GM21390 (cell line): Measurements from ENCODE around the gene KCTD6.

ENCODE experiments used
- ATAC-seq: cut with Tn5 transposase; IDR thresholded peaks from one replicate; pipeline ENCODE4 v1.9.1; 2021; ENCODE audit not compliant: unreplicated experiment

KCTD6 gene

DNA sequence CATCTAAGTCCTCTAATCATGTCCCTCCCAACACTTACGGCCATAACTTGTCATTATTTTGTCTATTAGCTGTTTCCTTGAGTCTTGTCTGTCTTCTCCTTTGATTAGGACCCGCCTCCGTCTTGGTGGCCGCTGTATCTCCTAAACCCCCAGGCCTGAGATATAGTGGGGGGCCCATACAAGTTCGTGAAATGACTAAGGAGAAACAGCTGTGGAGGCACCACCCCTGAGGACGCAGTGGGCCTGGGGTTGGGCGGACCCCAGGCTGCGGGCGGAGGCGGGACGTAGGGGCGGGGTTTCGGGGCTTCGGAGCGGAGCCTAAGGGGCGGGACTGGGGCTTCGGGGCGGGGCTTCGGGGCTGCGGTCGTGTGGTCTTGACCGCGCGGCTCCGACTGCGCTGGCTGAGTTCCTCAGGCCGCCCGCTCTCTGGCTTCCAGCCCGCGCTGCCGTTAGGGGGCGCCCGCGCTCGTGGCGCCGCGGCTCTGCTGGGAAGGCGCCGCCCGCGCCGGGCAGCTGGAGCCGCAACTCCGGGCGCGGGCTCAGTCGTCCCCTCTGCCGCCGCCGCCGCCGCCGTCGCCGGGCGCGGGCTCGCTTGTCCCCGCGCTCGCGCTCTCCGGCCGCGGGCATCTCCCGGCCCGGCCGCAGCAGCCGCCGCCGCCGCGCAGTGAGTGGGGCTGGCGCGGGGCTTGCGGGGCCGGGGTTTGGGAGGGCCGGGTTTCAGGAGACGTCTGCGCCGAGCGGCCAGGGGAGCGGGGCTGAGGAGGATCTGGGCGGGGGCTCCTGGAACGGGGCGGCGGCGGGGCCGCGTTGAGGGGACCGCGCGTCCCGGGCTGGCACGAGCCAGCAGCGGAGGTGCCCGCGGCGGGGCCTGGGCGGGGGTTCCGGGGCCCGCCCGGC, at the start of gene KCTD6:
Gene KCTD6 (plus strand): TSS at position 591 of the 897 bp plus-strand sequence. CDS start 6,660 bp downstream, outside the sequence.
- peak; percentile 94 for ATAC-seq

GRCh38 chr3:58452176-58452575, 39.7 kb upstream of the KCTD6 start:
- no peak for ATAC-seq

DNA sequence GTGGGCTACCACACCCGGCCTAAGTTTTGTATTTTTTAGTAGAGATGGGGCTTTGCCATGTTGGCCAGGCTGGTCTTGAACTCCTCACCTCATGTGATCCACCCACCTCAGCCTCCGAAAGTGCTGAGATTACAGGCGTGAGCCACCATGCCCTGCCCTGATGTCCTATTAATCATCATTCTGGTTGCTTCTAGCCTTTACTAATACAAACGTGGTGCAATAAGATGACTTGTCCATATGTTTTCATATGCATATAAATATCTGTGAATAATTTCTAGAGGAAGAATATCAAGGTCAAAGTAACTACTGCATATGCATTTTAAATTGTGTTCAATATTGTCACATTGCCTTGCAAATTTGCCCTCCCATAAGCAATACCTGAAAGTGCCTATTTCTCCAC, 32.7 kb upstream of the KCTD6 start:
- no peak for ATAC-seq

- no peak for ATAC-seq
Observed at GRCh38 chr3:58462829-58463180, 29.1 kb upstream of the KCTD6 start.

GRCh38 chr3:58463181-58463941, 28.5 kb upstream of the KCTD6 start:
- peak; percentile 90 for ATAC-seq

DNA sequence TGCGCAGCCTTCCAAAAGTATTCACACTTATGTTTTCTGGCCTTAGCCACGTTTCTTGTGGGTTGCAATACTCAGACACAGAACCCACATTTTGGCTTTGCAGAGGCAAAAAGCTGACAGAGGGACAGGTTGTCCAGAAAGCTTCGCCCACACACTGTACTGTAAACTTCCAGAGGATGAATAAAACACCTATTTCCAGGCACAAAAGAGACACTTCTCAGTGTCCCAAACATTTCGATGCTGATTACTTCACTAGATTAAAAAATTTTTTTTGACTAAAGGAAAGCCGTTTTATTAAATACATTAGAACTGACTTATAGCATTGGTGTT, 28.0 kb upstream of the KCTD6 start:
- no peak for ATAC-seq

- ATAC-seq: no peak
Observed at GRCh38 chr3:58464866-58465265, 27.0 kb upstream of the KCTD6 start.

GRCh38 chr3:58466899-58467563, 24.9 kb upstream of the KCTD6 start:
- ATAC-seq: no peak

DNA sequence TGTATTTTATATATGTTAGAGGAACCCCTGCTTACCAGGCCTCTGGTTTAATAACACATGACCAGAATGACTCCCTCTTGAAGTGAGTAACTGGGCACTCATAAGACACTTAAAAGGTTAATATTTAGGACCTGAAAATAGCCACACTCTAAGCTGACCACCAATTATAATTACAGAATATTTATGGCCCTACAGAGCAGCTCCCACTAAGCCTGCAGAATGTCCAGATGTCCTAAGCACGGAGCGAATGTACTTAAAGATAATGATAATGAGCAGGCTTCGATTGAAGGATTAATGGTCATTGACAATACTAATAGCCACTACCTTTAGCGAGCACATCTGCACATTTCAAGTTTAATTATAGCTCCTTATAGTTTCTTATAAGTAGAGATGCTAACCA, 22.8 kb upstream of the KCTD6 start:
- no peak for ATAC-seq

DNA sequence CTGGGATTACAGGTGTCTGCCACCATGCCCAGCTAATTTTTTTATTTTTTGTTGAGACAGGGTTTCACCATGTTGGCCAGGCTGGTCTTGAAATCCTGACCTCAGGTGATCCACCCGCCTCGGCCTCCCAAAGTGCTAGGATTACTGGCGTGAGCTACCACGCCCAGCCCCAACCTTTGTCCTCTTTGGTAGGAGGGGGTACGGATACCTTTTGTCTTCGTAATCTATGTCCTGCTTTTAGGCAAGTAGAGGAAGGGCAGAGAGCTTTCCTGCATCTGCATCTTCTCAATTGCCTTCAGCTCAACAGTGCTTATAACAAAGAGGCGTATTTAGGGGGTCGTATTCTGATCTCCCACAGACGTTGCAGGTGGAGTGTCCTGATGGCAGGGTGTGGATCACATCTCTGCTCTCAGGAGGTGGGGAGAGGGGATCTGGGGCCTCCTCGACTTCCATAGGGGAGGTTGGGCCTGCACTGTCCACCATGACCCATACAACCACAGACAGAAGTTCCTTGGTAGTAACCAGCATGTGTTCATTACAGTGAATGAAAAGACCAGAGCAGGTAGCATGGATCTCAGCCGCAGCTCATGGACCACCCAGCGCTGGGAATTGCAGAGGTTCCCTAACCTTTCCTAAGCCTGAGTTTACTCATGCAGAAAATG, 21.4 kb upstream of the KCTD6 start:
- no peak for ATAC-seq

GRCh38 chr3:58471025-58471887, 20.6 kb upstream of the KCTD6 start:
- no peak for ATAC-seq

DNA sequence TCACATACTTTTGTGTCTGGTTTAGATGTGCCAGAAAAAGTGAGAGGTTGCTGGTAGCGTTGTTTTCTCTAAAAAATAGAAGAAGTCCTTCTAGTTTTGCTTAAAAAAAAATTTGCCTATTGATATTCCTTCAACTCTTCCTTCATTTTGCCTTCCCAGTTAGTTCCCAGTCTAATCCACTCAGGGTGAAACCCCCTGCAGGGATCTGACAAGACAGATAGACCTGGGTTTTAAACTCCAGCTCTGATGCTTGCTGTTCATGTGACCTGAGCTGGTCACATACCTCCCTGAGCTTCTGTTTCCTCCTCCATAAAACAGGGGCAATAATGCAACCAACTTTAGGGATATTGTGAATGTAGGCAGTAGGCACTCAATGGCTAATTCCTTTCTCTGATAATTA, 18.6 kb upstream of the KCTD6 start:
- ATAC-seq: no peak

GRCh38 chr3:58474348-58474911, 17.5 kb upstream of the KCTD6 start:
- no peak for ATAC-seq

DNA sequence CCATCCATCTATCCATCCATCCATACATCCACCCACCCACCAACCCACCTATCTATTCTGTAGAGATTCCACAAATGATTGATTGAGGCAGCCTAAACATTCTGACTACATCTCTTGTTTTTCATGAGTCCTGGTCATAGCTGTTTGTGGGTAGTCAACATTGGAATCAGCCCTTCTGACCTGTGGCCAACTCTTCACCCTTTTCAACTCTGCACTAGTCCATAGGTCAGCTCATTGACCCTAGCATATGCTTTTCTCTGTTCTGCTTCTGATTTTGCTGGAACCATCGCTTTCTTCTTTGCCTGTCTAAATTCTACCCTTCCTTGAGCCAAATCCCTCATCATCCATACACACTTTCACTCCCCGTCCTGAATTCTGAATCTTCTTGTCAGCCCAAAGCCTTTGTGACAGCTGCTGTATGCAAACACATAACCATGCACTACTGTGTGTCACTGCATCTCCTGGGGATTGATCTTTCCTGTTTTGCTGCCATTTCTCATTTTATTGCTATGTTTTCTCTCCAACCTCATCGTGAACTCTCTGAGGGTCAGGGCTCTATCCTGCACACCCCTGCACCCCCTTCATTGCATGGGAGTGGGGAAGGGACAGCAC, 16.8 kb upstream of the KCTD6 start:
- no peak for ATAC-seq

GRCh38 chr3:58478781-58479180, 13.1 kb upstream of the KCTD6 start:
- no peak for ATAC-seq

- ATAC-seq: no peak
Observed at GRCh38 chr3:58480309-58480708, 11.6 kb upstream of the KCTD6 start.

- ATAC-seq: no peak
Observed at GRCh38 chr3:58482917-58483636, 8.8 kb upstream of the KCTD6 start.

DNA sequence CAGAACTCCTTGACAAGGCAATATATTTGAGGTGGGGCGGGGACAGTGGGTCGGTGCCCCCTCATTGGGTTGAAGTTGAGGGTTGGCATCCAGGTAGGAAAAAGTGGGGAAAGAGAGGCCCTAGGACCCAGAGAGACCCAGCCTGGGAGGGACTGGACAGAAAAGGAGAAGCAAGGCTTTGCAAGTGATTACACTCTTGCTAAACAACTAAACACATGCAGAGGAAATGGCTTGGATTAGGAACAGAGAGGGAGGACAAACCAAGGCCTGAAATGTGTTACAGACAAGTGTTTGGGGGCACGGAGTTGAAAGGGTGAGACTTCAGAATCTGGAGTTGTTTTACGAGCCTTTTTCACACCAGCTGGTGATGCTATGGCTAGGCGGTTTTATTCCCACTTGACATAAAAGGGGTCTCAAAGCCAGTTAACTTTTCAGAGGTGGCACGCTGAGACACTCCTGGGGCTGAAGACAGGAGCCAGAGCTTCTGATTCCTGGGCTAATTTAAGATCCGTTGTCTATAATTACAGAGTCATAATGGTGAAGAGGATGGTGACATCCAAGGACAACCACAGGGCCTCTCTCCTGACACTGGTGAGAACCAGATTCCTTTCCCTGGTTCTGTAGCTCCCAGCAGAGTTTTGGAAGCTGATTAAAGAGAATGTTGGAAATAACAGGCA, 7.7 kb upstream of the KCTD6 start:
- ATAC-seq: no peak

- ATAC-seq: no peak
Observed at GRCh38 chr3:58484722-58485069, 7.2 kb upstream of the KCTD6 start.
